ENCODE data around the gene GALR1. TPM values are rescaled to one million over a fixed set of nuclear protein-coding genes. Genes with fewer than 3 reads are reported as not detected.

GALR1 gene
- total and polyA plus RNA-seq, 2 experiments from 2014 or later: not detected

DNA sequence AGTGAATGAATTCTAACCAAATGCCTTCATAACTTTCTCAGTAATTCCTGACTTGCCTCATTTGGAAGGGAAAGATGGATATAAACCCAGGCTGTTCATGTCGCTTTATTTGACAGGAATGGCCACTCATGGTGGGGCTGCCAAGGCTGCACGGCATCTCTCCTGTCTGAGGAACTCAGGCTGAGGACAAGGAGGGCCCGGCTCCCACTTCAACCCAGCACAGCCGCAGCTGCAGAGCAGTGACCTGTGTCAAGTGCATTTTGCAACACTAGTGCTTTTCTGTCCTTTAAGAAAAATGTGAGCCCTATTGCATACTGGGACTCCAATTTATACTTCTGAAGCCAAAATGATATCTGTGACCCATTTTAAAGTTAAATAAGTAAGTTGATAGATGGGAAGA is 45.8 kb upstream of the GALR1 start:
- WGBS, 2 experiments (ENCODE audit: low coverage in 1 of 2, low lambda C conversion rate in 2 of 2, missing lambda C conversion rate in 2 of 2): 89 to 93% methylated on average over 4 of the region's 4 CpGs
- no peaks in the 10 kb centered on the region for H3K79me2 ChIP-seq (ENCODE audit: insufficient read depth)
- TF ChIP-seq EZH2phosphoT487 (IDR thresholded peaks at IDR 0.05; ENCODE audit: insufficient read depth, low read depth) (no peak), EZH2 (IDR thresholded peaks at IDR 0.05; ENCODE audit: insufficient read depth, poor library complexity, severe bottlenecking) (no peak)
- H3K4me3 ChIP-seq: no peak overlapping the region
- 0 out of 2 replicates have a peak, but pooled peaks cover 4% of the 10 kb centered on the region for H3K9me2 ChIP-seq (ENCODE audit: insufficient read depth)
- no peak overlapping the region for H3K9ac ChIP-seq
- peaks cover 22% of the 10 kb centered on the region for H3F3A ChIP-seq (ENCODE audit: insufficient read depth)
- H3K27me3 ChIP-seq (replicated peaks; ENCODE audit: insufficient read depth): no peaks in the 10 kb centered on the region
- H3K9me3 ChIP-seq (ENCODE audit: low read depth): no peaks in the 10 kb centered on the region
- in situ Hi-C loops (cut with MboI): loop anchor here (25.0 kb wide), 1 partner anchor 142 kb away; no protein-coding TSS in a partner anchor
- no peak overlapping the region for H3K27ac ChIP-seq
- H2AFZ ChIP-seq: no peak overlapping the region
- DNase-seq: no peak
- H3K4me1 ChIP-seq (ENCODE audit: insufficient read depth): peaks cover 32% of the 10 kb centered on the region
- H4K20me1 ChIP-seq (ENCODE audit: insufficient read depth): no peaks in the 10 kb centered on the region
- H3K4me2 ChIP-seq (ENCODE audit: unreplicated experiment): no peak overlapping the region
- H3K36me3 ChIP-seq (ENCODE audit: low read depth): no peaks in the 10 kb centered on the region

DNA sequence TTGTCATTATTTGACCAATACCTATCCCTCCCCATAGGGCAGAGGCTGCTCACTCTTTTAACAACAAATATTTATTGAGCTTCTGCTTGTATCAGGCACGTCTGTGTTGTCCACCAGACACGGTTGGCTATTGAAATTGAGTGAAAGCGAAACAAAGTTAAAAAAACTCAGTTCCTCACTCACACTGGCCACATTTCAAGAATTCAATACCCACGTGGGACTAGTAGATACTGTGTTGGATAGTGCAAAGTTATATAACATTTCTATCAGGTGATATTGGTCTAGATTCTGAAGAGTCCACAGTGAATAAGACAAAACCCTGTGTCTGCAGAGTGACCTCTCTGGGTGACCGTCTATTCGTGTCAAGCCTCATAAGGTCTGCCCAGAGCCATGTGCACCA is 43.9 kb upstream of the GALR1 start:
- H3F3A ChIP-seq (ENCODE audit: insufficient read depth): peaks cover 22% of the 10 kb centered on the region
- TF ChIP-seq EZH2phosphoT487 (IDR thresholded peaks at IDR 0.05; ENCODE audit: insufficient read depth, low read depth): no peak
- TF ChIP-seq EZH2 (IDR thresholded peaks at IDR 0.05; ENCODE audit: insufficient read depth, poor library complexity, severe bottlenecking): no peak
- H3K4me3 ChIP-seq: no peak overlapping the region
- no peaks in the 10 kb centered on the region for H3K9me3 ChIP-seq (ENCODE audit: low read depth)
- no peak for DNase-seq
- H3K4me2 ChIP-seq (ENCODE audit: unreplicated experiment): no peak overlapping the region
- H3K27me3 ChIP-seq (replicated peaks; ENCODE audit: insufficient read depth): no peaks in the 10 kb centered on the region
- peaks cover 38% of the 10 kb centered on the region for H3K4me1 ChIP-seq (ENCODE audit: insufficient read depth)
- no peaks in the 10 kb centered on the region for H3K79me2 ChIP-seq (ENCODE audit: insufficient read depth)
- no peak overlapping the region for H3K27ac ChIP-seq
- H4K20me1 ChIP-seq (ENCODE audit: insufficient read depth): no peaks in the 10 kb centered on the region
- in situ Hi-C loops (cut with MboI): loop anchor here (25.0 kb wide), 1 partner anchor 143 kb away; no protein-coding TSS in a partner anchor
- no peaks in the 10 kb centered on the region for H3K36me3 ChIP-seq (ENCODE audit: low read depth)
- no peaks in the 10 kb centered on the region for H3K9me2 ChIP-seq (ENCODE audit: insufficient read depth)
- H2AFZ ChIP-seq: no peak overlapping the region
- no peak overlapping the region for H3K9ac ChIP-seq
- 86 to 89% methylated on average over 6 of the region's 6 CpGs for WGBS, 2 experiments (ENCODE audit: low coverage in 1 of 2, low lambda C conversion rate in 2 of 2, missing lambda C conversion rate in 2 of 2)

DNA sequence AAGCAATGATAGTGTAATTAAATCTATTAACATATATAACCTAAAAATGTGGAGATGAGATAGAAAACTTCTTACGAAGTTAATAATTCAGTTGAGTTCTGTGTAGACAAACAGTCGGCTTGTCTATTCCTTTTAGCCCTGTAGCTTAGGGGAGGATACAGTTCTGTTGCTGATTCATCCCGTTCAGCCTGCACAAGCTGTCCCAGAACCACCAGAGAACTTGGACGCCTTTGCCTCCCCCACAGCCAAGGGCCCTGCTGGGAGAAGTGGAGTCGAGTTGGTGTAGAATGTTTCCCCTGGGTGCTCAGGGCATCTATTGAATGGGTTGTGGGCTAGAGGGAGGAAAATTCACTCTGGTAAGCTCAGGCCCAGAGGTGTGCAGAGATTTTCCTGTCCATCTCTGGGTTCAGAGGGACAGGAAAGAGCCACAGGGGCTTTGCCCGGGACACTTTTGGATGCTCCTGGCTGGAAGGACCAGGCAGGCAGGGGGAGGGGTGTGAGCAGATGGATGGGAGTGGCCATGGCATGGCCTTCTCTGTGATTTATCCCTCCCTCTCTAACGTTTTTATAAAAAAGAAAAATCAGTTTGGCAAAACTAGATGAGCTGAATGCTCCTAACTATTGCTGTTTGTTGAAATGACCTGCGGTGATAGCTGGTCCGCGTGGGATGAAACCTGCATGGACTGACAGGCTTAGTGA is 42.8 kb upstream of the GALR1 start:
- Histone ChIP-seq H3K36me3 (ENCODE audit: low read depth) (no peaks in the 10 kb centered on the region), H3K27me3 (replicated peaks; ENCODE audit: insufficient read depth) (no peaks in the 10 kb centered on the region), H3K4me1 (ENCODE audit: insufficient read depth) (peaks cover 38% of the 10 kb centered on the region), H3K9me2 (ENCODE audit: insufficient read depth) (no peaks in the 10 kb centered on the region), H3K9me3 (ENCODE audit: low read depth) (no peaks in the 10 kb centered on the region), H3K27ac (peak overlapping the region; percentile 81), H3F3A (ENCODE audit: insufficient read depth) (peaks cover 28% of the 10 kb centered on the region), H3K4me3 (peak overlapping the region; percentile 32; the same call in 1 of the 2 replicates), H3K9ac (peak overlapping the region; percentile 54), H2AFZ (peak overlapping the region; percentile 77), H4K20me1 (ENCODE audit: insufficient read depth) (no peaks in the 10 kb centered on the region), H3K79me2 (ENCODE audit: insufficient read depth) (no peaks in the 10 kb centered on the region), H3K4me2 (ENCODE audit: unreplicated experiment) (peak overlapping the region; percentile 65)
- DNase-seq: peak; percentile 90
- WGBS, 2 experiments (ENCODE audit: low coverage in 1 of 2, low lambda C conversion rate in 2 of 2, missing lambda C conversion rate in 2 of 2): 2 to 4% methylated on average over 10 of the region's 10 CpGs
- TF ChIP-seq EZH2phosphoT487 (IDR thresholded peaks at IDR 0.05; ENCODE audit: insufficient read depth, low read depth): no peak
- TF ChIP-seq EZH2 (IDR thresholded peaks at IDR 0.05; ENCODE audit: insufficient read depth, poor library complexity, severe bottlenecking): no peak
- in situ Hi-C loops (cut with MboI): loop anchor here (25.0 kb wide), 1 partner anchor 145 kb away; no protein-coding TSS in a partner anchor

DNA sequence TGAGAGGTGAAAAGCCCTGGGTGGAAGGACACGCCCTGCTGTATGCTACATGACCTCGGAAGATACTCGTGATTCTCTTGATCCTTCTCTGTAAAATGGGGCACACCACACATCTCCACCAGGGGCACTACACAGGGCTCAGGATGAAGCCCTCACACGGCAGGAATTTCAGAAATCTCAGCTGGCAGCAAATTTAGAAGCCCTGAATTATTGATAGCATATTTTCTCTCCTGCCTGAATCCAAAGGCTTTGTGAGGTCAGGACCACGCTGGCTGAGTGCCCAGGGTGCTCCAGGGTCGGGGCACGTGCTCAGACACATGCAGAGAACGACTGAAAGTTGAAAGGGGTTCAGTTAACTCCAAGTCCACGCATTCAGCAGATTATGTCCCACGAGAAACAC is 42.1 kb upstream of the GALR1 start:
- H3K4me1 ChIP-seq (ENCODE audit: insufficient read depth): peaks cover 38% of the 10 kb centered on the region

More for the DNA sequence above, 42.1 kb upstream of the GALR1 start:
- H4K20me1 ChIP-seq (ENCODE audit: insufficient read depth): no peaks in the 10 kb centered on the region
- peak overlapping the region; percentile 81 for H3K27ac ChIP-seq
- H2AFZ ChIP-seq: peak overlapping the region; percentile 77
- H3K9me2 ChIP-seq (ENCODE audit: insufficient read depth): no peaks in the 10 kb centered on the region
- peak overlapping the region; percentile 54 for H3K9ac ChIP-seq
- H3F3A ChIP-seq (ENCODE audit: insufficient read depth): peaks cover 28% of the 10 kb centered on the region
- H3K9me3 ChIP-seq (ENCODE audit: low read depth): no peaks in the 10 kb centered on the region
- H3K79me2 ChIP-seq (ENCODE audit: insufficient read depth): no peaks in the 10 kb centered on the region
- no peaks in the 10 kb centered on the region for H3K27me3 ChIP-seq (replicated peaks; ENCODE audit: insufficient read depth)
- H3K36me3 ChIP-seq (ENCODE audit: low read depth): no peaks in the 10 kb centered on the region
- no peak for TF ChIP-seq EZH2phosphoT487 (IDR thresholded peaks at IDR 0.05; ENCODE audit: insufficient read depth, low read depth)
- no peak for TF ChIP-seq EZH2 (IDR thresholded peaks at IDR 0.05; ENCODE audit: insufficient read depth, poor library complexity, severe bottlenecking)
- peak; percentile 89 for DNase-seq
- H3K4me3 ChIP-seq: peak overlapping the region; percentile 20; the same call in 1 of the 2 replicates
- peak overlapping the region; percentile 65 for H3K4me2 ChIP-seq (ENCODE audit: unreplicated experiment)
- in situ Hi-C loops (cut with MboI): loop anchor here (25.0 kb wide), 1 partner anchor 145 kb away; no protein-coding TSS in a partner anchor
- 6% methylated on average over 10 of the region's 10 CpGs for WGBS, 2 experiments (ENCODE audit: low coverage in 1 of 2, low lambda C conversion rate in 2 of 2, missing lambda C conversion rate in 2 of 2)

Data from GM23248 (cell line).